Osteoblast (primary cell): Measurements from ENCODE around the gene MAP3K2. TPM values are rescaled to one million over a fixed set of nuclear protein-coding genes. Genes with fewer than 3 reads are reported as not detected.

Source experiments
- DNase-seq: peaks from one replicate; pipeline ENCODE4 v3.0.0; 2011; ENCODE audit warnings: low spot score, mixed read lengths; ENCODE audit not compliant: insufficient read length; ENCODE audit errors: missing footprints
- H2AFZ ChIP-seq: 2 replicates; pipeline ENCODE4 v1.6.0; 2011; ENCODE audit warnings: mild to moderate bottlenecking, low read length
- H3K27ac ChIP-seq: 2 replicates; pipeline ENCODE4 v1.5.1; 2011; ENCODE audit warnings: mild to moderate bottlenecking, low read depth, low read length, moderate library complexity
- H3K27me3 ChIP-seq: 2 replicates; pipeline ENCODE4 v1.6.0; 2012; ENCODE audit warnings: mild to moderate bottlenecking, control low read depth, inconsistent platforms, low read length, moderate library complexity; ENCODE audit not compliant: insufficient read depth
- H3K36me3 ChIP-seq: 2 replicates; pipeline ENCODE4 v1.5.1; 2011; ENCODE audit warnings: mild to moderate bottlenecking, low read length, control low read depth, moderate library complexity; ENCODE audit not compliant: insufficient read depth
- H3K4me1 ChIP-seq: 2 replicates; pipeline ENCODE4 v1.5.1; 2011; ENCODE audit warnings: mild to moderate bottlenecking, low read length, control low read depth, moderate library complexity; ENCODE audit not compliant: insufficient read depth
- H3K4me2 ChIP-seq: 2 replicates; pipeline ENCODE4 v1.6.0; 2011; ENCODE audit warnings: mild to moderate bottlenecking, low read length; ENCODE audit not compliant: insufficient read depth
- H3K4me3 ChIP-seq: fragments of 200-600 bp; sonication (generic); 3 replicates; pipeline ENCODE4 v1.5.1; 2012; ENCODE audit warnings: mild to moderate bottlenecking, low read length, inconsistent platforms; ENCODE audit not compliant: insufficient read depth
- H3K79me2 ChIP-seq: 2 replicates; pipeline ENCODE4 v1.6.0; 2012; ENCODE audit warnings: mild to moderate bottlenecking, low read length, control low read depth, inconsistent platforms; ENCODE audit not compliant: insufficient read depth
- H3K9me3 ChIP-seq: 2 replicates; pipeline ENCODE4 v1.5.1; 2011; ENCODE audit warnings: low read depth, low read length, control low read depth
- H4K20me1 ChIP-seq: 2 replicates; pipeline ENCODE4 v1.6.0; 2012; ENCODE audit warnings: mild to moderate bottlenecking, low read length, control low read depth; ENCODE audit not compliant: insufficient read depth
- CTCF ChIP-seq: IDR thresholded peaks from 2 replicates; pipeline ENCODE4 v1.5.1; 2011; ENCODE audit warnings: mild to moderate bottlenecking, low read depth, low read length, moderate library complexity; ENCODE audit errors: extremely low read depth
- total RNA-seq: library from RNA; depleted of rRNA; stranded (reverse); fragments of >200 nt; gene quantifications from 2 replicates; pipeline ENCODE4 v1.2.3, GENCODE V29; 2012

Gene MAP3K2
- total RNA-seq: 64.1 and 65.4 TPM in 2 replicates

GRCh38 chr2:127387655-127388422 lies at the start of gene MAP3K2:
MAP3K2 (minus strand) TSS chr2:127387975; CDS start chr2:127343129, 44,846 bp downstream.
- peak within 1 kb of the TSS; percentile 88 for H3K4me3 ChIP-seq
- H3K4me1 ChIP-seq: peaks cover 30% of the 10 kb centered on the region
- peaks cover 23% of the 10 kb centered on the region for H4K20me1 ChIP-seq

GRCh38 chr2:127437056-127437455 lies 49.3 kb upstream of the MAP3K2 start:
- no peaks in the 10 kb centered on the region for H3K4me1 ChIP-seq
- no peaks in the 10 kb centered on the region for H3K36me3 ChIP-seq
- H3K79me2 ChIP-seq: no peaks in the 10 kb centered on the region
- H4K20me1 ChIP-seq: no peaks in the 10 kb centered on the region
- no peaks in the 10 kb centered on the region for H3K9me3 ChIP-seq
- TF ChIP-seq CTCF: no peak
- H3K27ac ChIP-seq: no peak overlapping the region
- no peaks in the 10 kb centered on the region for H3K27me3 ChIP-seq
- H3K4me2 ChIP-seq: no peak overlapping the region
- DNase-seq: no peak
- no peak overlapping the region for H2AFZ ChIP-seq
- no peak overlapping the region for H3K4me3 ChIP-seq

More at GRCh38 chr2:127387655-127388422, at the start of gene MAP3K2:
- Histone ChIP-seq H3K4me2 (peak within 1 kb of the TSS; percentile 100), H3K27me3 (no peaks in the 10 kb centered on the region), H3K9me3 (no peaks in the 10 kb centered on the region), H3K36me3 (no peaks in the 10 kb centered on the region), H3K79me2 (peaks cover 44% of the 10 kb centered on the region), H3K27ac (peak within 1 kb of the TSS; percentile 95), H2AFZ (peak within 1 kb of the TSS; percentile 84)
- peak; percentile 99 for DNase-seq
- no peak for TF ChIP-seq CTCF

- Histone ChIP-seq H3K27ac (no peak overlapping the region), H3K4me2 (no peak overlapping the region), H2AFZ (no peak overlapping the region), H3K9me3 (no peaks in the 10 kb centered on the region), H3K27me3 (no peaks in the 10 kb centered on the region), H3K4me1 (no peaks in the 10 kb centered on the region), H3K4me3 (no peak overlapping the region), H3K79me2 (no peaks in the 10 kb centered on the region), H4K20me1 (no peaks in the 10 kb centered on the region), H3K36me3 (no peaks in the 10 kb centered on the region)
- no peak for DNase-seq
- no peak for TF ChIP-seq CTCF
Measured at GRCh38 chr2:127434515-127434914, 46.7 kb upstream of the MAP3K2 start.

- no peak for TF ChIP-seq CTCF
- no peaks in the 10 kb centered on the region for H3K4me1 ChIP-seq
- no peak overlapping the region for H3K4me3 ChIP-seq
- no peak overlapping the region for H3K4me2 ChIP-seq
- H3K27me3 ChIP-seq: no peaks in the 10 kb centered on the region
- H3K9me3 ChIP-seq: no peaks in the 10 kb centered on the region
- no peak for DNase-seq
- H2AFZ ChIP-seq: no peak overlapping the region
- H3K36me3 ChIP-seq: no peaks in the 10 kb centered on the region
- H4K20me1 ChIP-seq: no peaks in the 10 kb centered on the region
- H3K79me2 ChIP-seq: no peaks in the 10 kb centered on the region
- H3K27ac ChIP-seq: no peak overlapping the region
Measured at GRCh38 chr2:127431408-127432023, 43.7 kb upstream of the MAP3K2 start.
